Bronchial epithelial cell (primary cell): Measurements from ENCODE around the gene TRABD2B. TPM values are rescaled to one million over a fixed set of nuclear protein-coding genes. Genes with fewer than 3 reads are reported as not detected.

Experiments
- DNase-seq: peaks from one replicate; pipeline ENCODE4 v3.0.0-alpha.2; 2010; ENCODE audit warnings: low read depth
- FAIRE-seq: peaks from 2 replicates; lab custom pipeline; 2011; peaks lifted over from hg19 to GRCh38; lab: Jason Lieb, UNC
- H3K27me3 ChIP-seq: 2 replicates; pipeline ENCODE4 v1.5.1; 2011; ENCODE audit warnings: low read length; ENCODE audit not compliant: control insufficient read depth, insufficient read depth
- H3K36me3 ChIP-seq: 2 replicates; pipeline ENCODE4 v1.5.1; 2011; ENCODE audit warnings: low read length; ENCODE audit not compliant: control insufficient read depth, insufficient read depth
- H3K4me3 ChIP-seq: 2 replicates; pipeline ENCODE4 v1.5.1; 2011; ENCODE audit warnings: mild to moderate bottlenecking, low read depth, low read length, control low read depth
- CTCF ChIP-seq: IDR thresholded peaks from 2 replicates; pipeline ENCODE4 v1.5.1; 2011; ENCODE audit warnings: mild to moderate bottlenecking, moderate library complexity, low read length, control low read depth, inconsistent platforms; ENCODE audit not compliant: insufficient read depth, severe bottlenecking
- total RNA-seq: library from RNA; depleted of rRNA; stranded (reverse); fragments of >200 nt; gene quantifications from 2 replicates; pipeline ENCODE4 v1.2.1, GENCODE V29; 2014

The TRABD2B gene
- total RNA-seq, 1 donor from 2014 or later, result under 0.01 TPM

- Histone ChIP-seq H3K27me3 (peaks cover 1% of the 10 kb centered on the region), H3K36me3 (no peaks in the 10 kb centered on the region), H3K4me3 (no peak overlapping the region)
- TF ChIP-seq CTCF, result no peak
- DNase-seq (no peak), FAIRE-seq (peak; percentile 83)
These were observed 215.8 kb downstream of the TRABD2B start for GRCh38 chr1:47781171-47781959.

DNA sequence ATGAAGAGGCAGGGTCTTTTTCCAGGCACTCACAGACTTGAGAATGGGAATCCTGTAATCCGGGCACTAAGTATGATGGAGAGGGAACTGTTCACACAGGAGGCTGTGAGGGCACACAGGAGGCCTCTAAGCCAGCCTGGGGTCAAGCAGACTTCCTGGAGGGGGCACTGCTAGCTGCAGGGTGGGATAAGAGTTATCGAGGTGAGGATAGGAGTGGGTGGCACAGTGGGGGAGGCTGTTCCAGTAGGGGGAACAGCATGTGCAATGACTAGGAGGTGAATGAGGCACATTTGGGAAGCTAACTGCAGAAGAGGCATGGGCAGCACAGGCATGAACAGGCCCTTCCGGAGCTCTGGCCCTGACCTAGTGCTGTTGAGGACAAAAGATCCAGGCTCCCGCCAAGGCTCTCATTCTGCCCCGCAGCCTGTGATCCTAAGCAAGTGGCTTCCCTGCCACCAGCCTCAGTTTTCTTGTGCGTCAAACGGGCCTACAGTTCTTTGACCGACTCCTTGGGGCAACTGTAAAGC is 216.7 kb downstream of the TRABD2B start:
- no peak for TF ChIP-seq CTCF
- no peak for DNase-seq
- FAIRE-seq, result no peak
- Histone ChIP-seq H3K4me3 (no peak overlapping the region), H3K36me3 (no peaks in the 10 kb centered on the region), H3K27me3 (peaks cover 2% of the 10 kb centered on the region)

- no peak for TF ChIP-seq CTCF
- Histone ChIP-seq H3K36me3 (no peaks in the 10 kb centered on the region), H3K27me3 (peaks cover 4% of the 10 kb centered on the region), H3K4me3 (no peak overlapping the region)
- no peak for FAIRE-seq
- DNase-seq, result no peak
These were observed 217.6 kb downstream of the TRABD2B start for GRCh38 chr1:47779613-47780012.

DNA sequence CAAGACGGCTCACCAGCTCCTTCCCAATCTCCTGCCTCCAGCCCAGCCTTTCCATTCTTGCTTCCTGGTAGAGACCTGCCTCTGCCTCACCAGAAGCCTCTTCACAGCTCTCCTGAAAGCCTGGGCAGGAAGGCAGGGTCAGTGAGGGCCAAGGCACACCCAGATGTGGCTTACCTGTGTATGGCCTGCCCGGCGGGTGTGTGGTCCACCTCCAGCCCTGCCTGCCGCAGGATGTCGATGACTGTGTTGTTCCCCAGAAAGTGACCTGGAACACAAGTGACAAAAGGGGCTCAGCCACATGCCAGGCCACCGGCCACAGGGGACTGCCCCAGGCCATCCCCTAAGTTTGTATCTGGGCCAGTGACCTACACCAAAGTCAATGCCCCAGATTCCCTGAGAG is 218.9 kb downstream of the TRABD2B start:
- H3K27me3 ChIP-seq, result peaks cover 4% of the 10 kb centered on the region
- no peak for FAIRE-seq
- no peak for TF ChIP-seq CTCF
- H3K4me3 ChIP-seq, result no peak overlapping the region
- DNase-seq, result no peak
- no peaks in the 10 kb centered on the region for H3K36me3 ChIP-seq

DNA sequence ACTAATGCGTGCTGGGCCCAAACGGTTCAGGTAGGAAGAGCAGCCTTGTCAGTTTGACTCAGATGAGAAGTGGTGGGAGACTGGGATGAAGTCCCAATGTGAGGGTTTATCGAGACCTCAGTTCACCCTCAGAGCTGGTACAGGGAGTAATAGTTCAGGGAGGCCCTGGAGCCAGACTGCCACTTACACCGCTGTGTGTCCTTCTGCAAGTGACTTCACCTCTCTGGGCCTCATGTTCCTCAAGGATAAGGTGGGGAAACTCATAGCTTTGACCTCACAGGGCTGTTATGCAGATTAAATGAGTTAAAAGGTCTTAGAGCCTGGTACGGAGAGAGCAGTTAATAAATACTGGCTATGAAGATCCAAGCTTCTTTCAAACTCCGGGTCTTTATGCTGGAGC is 219.9 kb downstream of the TRABD2B start:
- Histone ChIP-seq H3K4me3 (no peak overlapping the region), H3K27me3 (peaks cover 4% of the 10 kb centered on the region), H3K36me3 (no peaks in the 10 kb centered on the region)
- FAIRE-seq (no peak), DNase-seq (no peak)
- no peak for TF ChIP-seq CTCF
